HEK293T (cell line): ENCODE data around the gene ERCC6L2.

ENCODE experiments used
- BHLHE40 ChIP-seq: fragments of 450-650 bp; IDR thresholded peaks from 2 replicates; pipeline ENCODE4 v1.6.1; 2016; ENCODE audit warnings: mild to moderate bottlenecking, moderate library complexity, borderline replicate concordance
- ELF4 ChIP-seq: fragments of 450-650 bp; IDR thresholded peaks from 2 replicates; pipeline ENCODE4 v1.6.1; 2017; ENCODE audit warnings: antibody characterized with exemption
- FOXA1 ChIP-seq: fragments of 450-650 bp; IDR thresholded peaks from 2 replicates; pipeline ENCODE4 v1.6.1; 2016; ENCODE audit warnings: mild to moderate bottlenecking
- FOXM1 ChIP-seq: fragments of 450-650 bp; IDR thresholded peaks from 2 replicates; pipeline ENCODE4 v1.6.1; 2017; ENCODE audit warnings: mild to moderate bottlenecking, borderline replicate concordance
- HDGF ChIP-seq: fragments of 450-650 bp; IDR thresholded peaks from 2 replicates; pipeline ENCODE4 v1.6.1; 2017; ENCODE audit warnings: antibody characterized with exemption, borderline replicate concordance
- L3MBTL2 ChIP-seq: fragments of 450-650 bp; conservative IDR thresholded peaks from 2 replicates; pipeline ENCODE4 v1.6.1; 2016; ENCODE audit warnings: mild to moderate bottlenecking
- LEF1 ChIP-seq: fragments of 450-650 bp; IDR thresholded peaks from 2 replicates; pipeline ENCODE4 v1.6.1; 2017; ENCODE audit warnings: mild to moderate bottlenecking, borderline replicate concordance
- NFRKB ChIP-seq: fragments of 450-650 bp; IDR thresholded peaks from 2 replicates; pipeline ENCODE4 v1.6.1; 2016; ENCODE audit warnings: mild to moderate bottlenecking, moderate library complexity
- SP1 ChIP-seq: fragments of 450-650 bp; IDR thresholded peaks from 2 replicates; pipeline ENCODE4 v1.6.1; 2017
- SUZ12 ChIP-seq: fragments of 450-650 bp; IDR thresholded peaks from 2 replicates; pipeline ENCODE4 v1.6.1; 2016; ENCODE audit warnings: mild to moderate bottlenecking
- TARDBP ChIP-seq: fragments of 450-650 bp; IDR thresholded peaks from 2 replicates; pipeline ENCODE4 v1.6.1; 2016
- ZNF384 ChIP-seq: fragments of 450-650 bp; IDR thresholded peaks from 2 replicates; pipeline ENCODE4 v1.6.1; 2016
- TF ChIP-seq, protein P1 (sequence below): fragments of 450-650 bp; IDR thresholded peaks from 2 replicates; pipeline ENCODE4 v1.6.1; 2016

DNA sequence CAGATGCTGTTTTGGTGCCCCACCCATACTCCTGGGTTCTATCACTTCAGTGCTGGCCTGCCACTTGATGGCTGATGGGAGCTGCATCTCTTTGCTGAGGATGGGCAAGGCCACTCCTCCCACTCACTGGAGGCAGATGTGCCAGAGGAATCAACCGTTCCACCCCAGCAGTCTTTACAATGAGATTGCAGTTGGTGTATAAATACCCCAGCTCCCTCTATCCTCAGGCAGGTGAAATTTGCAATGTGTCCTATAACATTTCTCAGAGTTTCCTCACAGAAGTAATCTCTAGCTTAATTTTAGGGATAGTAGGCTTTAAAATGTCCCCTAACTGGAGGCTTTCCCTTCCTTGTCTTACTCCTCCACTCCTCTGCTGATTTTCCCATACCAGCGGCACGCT is 36.5 kb upstream of the ERCC6L2 start:
- no peak for TF ChIP-seq SP1
- TF ChIP-seq BHLHE40, result no peak
- TF ChIP-seq FOXM1, result no peak
- no peak for TF ChIP-seq FOXA1
- TF ChIP-seq NFRKB, result no peak
- TF ChIP-seq LEF1, result no peak
- no peak for TF ChIP-seq TARDBP
- no peak for TF ChIP-seq ELF4
- no peak for TF ChIP-seq SUZ12
- TF ChIP-seq HDGF, result no peak
- TF ChIP-seq ZNF384, result no peak
- TF ChIP-seq L3MBTL2, result no peak
- TF ChIP-seq, protein P1, sequence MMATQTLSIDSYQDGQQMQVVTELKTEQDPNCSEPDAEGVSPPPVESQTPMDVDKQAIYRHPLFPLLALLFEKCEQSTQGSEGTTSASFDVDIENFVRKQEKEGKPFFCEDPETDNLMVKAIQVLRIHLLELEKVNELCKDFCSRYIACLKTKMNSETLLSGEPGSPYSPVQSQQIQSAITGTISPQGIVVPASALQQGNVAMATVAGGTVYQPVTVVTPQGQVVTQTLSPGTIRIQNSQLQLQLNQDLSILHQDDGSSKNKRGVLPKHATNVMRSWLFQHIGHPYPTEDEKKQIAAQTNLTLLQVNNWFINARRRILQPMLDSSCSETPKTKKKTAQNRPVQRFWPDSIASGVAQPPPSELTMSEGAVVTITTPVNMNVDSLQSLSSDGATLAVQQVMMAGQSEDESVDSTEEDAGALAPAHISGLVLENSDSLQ, result no peak
